GM19240 (cell line): ENCODE measurements around the gene FAM193A.
"Not testable (repeated sequence)": the region's sequence is repeated elsewhere in the genome, so short reads cannot be mapped to it uniquely, and the experiment has no call there.

Source experiments
- DNase-seq: peaks from one replicate; pipeline ENCODE4 v3.0.0; 2011; ENCODE audit warnings: low spot score; ENCODE audit not compliant: insufficient read length

The FAM193A gene

DNA sequence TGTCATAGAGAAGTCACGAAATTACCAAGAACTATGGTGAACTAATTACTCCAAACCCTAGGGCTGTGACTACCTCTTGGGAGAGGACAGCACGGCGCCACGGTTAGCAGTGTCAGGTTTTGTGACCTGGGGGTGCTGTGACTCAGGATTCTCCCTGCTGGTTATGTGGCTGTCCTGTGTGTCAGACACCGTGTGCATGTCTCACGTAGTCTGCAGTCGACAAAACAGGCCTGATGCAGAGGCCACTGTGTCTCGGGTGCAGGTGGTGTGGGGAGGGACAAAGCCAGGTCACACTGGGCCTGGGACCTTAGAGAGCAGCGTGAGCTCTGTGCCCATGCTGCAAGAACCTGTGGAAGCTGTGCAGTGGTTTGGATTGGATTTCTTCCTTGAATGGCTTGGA is 185.6 kb downstream of the FAM193A start:
- no peak for DNase-seq

DNA sequence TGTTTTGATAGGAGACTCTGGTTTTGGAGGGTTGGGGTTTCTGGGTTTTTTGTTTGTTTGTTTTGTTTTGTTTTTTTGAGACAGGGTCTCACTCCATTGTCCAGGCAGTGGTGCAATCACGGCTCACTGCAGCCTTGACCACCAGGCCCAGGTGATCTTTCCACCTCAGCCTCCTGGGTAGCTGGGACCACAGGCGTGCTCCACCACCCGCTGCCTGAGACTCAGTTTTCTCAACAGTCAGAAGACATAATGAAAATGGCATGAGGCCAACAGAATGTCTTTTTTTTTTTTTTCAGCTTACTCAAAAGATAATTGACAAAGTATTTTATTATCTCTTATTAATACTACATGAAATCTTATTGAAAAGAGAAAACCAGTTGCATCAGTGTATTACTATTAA is 187.3 kb downstream of the FAM193A start:
- no peak for DNase-seq

DNA sequence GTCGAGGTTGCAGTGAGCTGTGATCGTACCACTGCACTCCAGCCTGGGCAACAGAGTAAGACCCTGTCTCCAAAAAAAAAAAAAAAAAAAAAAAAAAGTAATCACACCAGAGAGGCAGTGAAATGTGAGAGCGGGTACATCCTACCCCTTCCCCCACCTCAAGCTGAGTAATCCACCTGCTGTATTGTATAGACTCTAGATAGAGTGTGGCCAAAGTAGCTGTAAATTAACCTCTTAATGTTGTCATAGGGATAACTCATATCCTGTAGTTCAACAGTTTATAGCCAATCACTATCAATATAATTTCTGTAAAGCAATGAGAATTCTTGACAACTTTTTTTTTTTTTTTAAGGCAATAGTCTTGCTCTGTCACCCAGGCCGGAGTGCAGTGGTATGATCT is 188.9 kb downstream of the FAM193A start:
- no peak for DNase-seq

- DNase-seq = not testable (repeated sequence)
These were observed 190.4 kb downstream of the FAM193A start for GRCh38 chr4:2726881-2727280.

DNA sequence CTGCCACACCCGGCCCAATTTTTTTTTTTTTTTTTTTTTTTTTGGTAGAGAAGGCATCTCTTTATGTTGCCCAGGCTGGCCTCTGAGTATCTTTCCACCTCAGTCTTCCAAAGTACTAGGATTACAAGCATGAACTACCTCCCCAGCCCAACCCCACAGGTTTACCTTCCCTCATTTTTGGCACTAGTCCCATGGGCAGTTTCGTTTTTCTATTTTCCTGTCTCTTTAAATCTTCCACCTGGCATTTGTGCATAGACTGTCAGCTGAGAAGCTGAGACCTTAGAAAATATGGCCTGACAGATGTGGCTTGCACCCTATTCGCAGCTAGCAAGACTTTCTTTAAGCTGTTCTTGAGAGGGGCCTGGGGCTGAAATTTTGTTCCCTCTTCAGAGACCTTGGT is 191.8 kb downstream of the FAM193A start:
- no peak for DNase-seq

DNA sequence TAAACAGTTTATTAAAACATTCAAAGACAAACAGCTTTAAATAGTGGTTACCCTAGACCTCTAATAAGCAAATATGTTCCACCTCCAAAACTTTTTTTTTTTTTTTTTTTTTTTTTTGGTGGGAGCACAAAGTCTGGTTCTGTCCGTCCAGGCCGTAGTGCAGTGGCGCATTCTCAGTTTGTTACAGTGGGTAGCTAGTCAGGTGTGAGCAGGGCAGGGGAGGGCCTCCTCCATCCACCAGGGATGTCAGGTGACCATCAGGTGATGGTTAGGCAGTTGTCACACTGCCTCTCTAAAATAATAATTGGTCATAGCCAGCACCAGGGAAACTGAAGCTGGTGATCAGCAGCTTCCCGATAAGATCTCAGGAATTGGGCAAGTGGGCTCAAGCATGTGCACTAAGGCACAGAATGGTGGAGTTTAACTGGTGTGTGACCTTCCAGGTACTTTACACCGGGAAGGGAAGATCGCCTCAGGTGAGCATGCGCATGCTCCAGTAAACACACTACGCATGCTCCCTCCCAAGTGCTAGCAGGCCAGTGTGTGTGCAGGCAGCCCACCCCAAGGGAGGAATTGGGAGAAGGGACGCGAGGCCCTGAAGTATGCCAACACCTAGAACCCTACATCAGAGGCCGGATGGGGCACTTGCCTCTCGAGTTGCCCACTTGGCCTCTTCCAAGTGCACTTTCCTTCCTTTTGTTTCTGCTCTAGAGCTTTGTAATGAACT is 192.5 kb downstream of the FAM193A start:
- no peak for DNase-seq

GRCh38 chr4:2729533-2729875 is 193.1 kb downstream of the FAM193A start:
- DNase-seq = no peak

GRCh38 chr4:2731907-2732317 is 195.5 kb downstream of the FAM193A start:
- no peak for DNase-seq

GRCh38 chr4:2732526-2732925 is 196.1 kb downstream of the FAM193A start:
- no peak for DNase-seq

DNA sequence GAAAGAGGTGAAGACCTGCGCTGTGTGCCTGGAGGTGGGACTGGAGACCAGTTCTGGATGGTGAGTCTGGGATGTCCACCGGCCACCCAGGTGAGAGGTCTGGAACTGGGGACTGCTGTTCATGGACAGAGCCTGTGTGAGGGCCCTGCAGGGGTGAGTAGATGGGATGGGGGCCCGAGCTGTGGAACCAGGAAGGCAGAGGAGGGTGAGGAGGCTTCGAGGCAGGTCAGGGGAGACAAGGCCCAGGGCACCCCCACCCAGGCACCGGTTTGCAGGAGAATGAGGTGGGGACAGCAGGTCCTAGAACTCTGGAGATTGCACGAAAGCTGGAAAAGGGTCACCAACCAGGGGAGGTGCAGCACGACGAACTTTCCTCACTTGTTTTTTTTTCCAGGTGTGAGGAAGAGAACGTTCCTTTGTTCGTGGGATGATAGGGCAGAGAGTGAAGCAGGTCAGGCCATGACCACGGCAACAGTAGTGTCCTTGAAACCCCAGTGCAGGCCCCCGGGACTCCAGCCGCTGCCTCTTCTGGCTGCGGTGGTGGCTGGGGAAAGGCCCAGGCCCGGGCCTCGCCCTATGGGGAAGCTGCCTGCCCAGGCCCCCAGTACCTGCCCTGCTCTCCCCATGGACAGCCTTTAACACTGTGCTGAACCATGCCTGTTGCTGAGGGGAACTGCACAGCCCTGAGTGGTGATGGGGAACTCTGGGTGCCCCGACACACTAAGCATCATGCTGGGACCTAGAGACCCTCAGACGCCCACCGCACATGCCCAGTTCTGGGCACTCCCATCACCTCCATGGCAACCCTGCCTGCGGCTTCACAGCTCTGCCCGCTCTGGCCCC is 196.8 kb downstream of the FAM193A start:
- DNase-seq = no peak

GRCh38 chr4:2733844-2734574 is 197.6 kb downstream of the FAM193A start:
- no peak for DNase-seq

DNA sequence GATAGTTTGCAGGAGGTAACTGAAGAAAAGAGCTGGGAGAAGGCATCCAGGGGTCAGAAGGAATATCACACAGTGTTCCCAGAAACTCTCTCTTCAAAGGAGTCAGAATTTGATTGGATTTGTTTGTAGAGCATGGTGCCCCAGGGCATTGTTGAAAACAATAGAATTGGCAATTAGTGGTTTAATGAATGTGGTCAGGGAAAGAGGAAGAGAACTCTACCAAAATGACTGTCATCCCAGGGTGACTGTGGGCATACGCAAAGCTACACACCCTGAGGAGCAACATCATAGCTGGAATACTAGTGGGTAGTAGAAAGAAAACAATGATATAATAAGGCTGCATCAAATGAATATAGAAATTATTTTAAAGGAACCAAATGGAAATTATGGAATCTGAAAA is 198.2 kb downstream of the FAM193A start:
- no peak for DNase-seq

- no peak for DNase-seq
These were observed 199.4 kb downstream of the FAM193A start for GRCh38 chr4:2735869-2736268.

DNA sequence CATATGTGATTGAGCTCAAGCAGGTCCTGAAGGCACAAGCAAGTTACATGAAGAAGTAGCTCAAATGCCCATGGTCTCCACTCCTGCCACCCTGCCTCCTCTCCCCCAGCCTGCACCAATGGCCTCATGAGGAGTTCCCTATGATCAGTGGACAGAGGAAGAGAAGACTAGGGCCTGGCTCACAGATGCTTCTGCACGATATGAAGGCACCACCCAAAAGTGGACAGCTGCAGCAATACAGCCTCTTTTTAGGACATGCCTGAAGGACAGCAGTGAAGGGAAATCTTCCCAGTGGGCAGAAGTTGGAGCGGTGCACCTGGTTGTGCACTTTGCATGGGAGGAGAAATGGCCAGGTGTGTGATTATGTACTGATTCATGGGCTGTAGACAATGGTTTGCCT is 201.8 kb downstream of the FAM193A start:
- not testable (repeated sequence) for DNase-seq

DNA sequence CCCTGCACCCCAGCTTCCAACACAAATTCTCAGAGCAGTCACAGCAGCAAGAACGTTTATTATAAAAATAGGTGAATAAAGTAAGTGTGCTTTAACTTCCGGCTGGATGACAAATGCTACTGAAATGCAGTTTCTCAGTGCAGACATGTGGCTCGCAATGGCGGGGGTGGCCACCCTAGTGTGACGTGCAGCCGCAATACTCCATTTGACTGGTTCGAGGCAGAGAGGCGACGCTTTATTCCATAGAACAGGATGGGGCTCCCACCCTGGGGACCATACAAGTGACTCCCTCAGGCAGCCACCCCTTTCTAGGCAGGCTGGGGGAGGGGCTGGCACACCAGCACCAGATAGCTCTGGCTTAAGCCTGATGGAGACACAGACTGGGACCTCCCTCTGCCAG is 205.2 kb downstream of the FAM193A start:
- DNase-seq = no peak

DNA sequence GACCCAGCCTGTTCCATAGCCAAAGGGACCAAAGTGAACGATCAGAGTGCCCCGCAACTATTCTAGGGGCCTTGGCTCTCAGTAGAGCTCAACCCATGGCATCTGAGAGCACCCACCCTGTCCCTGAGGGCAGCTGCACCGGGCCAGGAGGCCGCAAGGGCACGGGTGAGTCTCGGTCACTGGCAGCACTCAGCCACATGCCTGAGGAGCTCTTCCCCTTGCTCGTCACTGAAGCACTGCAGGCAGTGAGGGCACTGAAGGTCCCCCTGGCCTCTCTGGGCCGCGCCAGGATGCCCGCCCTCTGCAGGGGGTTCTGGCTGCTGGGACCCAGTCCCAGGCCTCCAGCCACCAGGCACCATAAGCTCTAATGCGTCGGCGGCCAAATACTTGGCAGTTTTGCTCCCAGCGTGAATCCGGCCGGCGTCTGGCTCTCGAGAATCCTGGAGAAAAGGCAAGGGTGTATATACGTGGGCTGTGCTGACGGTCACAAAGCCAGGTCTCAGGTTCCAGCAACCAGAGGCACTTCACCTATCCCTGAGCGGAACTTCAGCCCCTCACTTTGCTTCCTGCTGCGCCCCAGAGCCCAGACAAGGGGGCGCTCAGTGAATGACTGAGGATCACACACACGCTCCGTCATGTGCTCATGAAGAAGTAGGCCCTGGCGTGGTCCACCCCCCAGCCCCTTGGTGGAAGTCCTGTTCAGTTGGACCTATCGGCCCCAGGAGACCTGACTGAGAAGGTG is 205.8 kb downstream of the FAM193A start:
- DNase-seq = no peak

DNA sequence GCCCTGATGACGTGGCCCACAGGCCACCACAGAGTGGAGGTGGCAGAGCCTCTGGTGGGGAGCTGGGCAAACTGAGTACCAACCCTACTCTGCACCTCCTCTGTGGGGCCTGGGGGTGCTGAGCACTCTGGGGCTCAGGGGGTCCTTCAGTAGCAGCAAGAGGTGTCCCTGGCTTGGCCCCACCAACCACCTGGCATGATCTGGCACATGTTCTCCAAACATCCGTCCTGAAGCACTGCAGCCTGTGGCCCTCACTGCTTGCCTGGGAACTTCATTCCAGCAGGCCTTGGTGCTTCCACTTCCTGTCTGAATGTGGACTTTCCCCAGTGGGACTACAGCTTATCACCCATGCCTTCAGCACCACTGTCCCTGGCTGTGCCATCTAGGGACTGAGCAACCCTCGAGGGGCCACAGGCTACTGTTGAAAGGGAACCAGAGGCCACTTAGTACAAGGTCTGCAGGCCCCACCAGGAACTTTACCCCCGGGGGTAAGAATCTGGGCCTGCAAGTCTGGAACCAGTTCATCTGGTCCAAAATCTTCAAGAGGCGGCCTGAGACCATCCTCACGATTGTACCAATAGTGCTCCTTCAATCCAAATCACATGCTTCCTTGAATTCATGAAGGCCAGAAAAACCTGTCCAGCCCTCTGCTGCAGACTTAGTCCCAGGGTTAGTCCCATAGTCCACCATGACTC is 206.5 kb downstream of the FAM193A start:
- DNase-seq = no peak

GRCh38 chr4:2743518-2744445 is 207.3 kb downstream of the FAM193A start:
- no peak for DNase-seq

DNA sequence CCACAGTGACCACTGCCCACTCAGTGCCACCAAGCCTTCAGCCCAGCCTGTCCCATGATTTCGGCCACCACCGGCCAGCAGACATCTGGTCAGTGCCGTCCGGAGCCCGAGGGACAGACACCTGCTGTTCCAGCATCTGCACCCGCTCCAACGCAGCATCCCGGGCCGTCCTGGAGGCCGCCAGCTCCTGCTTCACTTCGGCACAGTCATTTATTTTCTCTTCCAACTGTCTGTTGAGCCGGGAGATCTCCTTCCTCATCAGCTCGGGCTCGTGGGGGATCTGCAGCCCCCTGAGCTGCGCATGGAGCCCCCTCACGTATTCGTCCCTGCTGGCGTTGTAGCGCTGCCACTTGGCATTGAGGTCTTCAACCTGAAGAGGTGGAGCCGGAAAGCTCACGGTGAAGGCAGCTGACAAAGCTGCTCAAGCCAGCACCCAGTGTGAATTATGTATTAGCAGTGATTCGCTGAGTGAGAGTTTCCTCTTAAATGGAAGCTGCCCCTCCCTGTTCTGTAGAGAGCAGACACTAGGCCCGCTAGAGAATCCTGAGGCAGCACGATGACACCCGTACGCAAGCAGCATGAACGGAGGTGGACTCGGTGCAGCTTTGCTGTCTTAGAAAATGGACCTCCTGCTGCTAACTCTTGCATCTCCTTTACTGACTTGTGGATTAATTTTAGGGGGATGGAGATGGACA is 208.3 kb downstream of the FAM193A start:
- no peak for DNase-seq
